BE2C (cell line): ENCODE measurements around the gene LCOR.

Experiments
- DNase-seq: peaks from one replicate; pipeline ENCODE4 v3.0.0-alpha.2; 2020
- H3K27me3 ChIP-seq: fragments of 250-450 bp; sonication (Bioruptor Pico); 2 replicates; pipeline ENCODE4 v1.5.1; 2020; ENCODE audit warnings: mild to moderate bottlenecking
- H3K36me3 ChIP-seq: fragments of 250-450 bp; sonication (Bioruptor Pico); 2 replicates; pipeline ENCODE4 v1.5.1; 2020; ENCODE audit warnings: mild to moderate bottlenecking
- H3K4me1 ChIP-seq: fragments of 250-450 bp; sonication (Bioruptor Pico); 2 replicates; pipeline ENCODE4 v1.5.1; 2020
- H3K4me3 ChIP-seq: 2 replicates; pipeline ENCODE4 v1.5.1; 2011; ENCODE audit warnings: low read depth, low read length
- H3K9me3 ChIP-seq: fragments of 250-450 bp; sonication (Bioruptor Pico); 2 replicates; pipeline ENCODE4 v1.5.1; 2020
- CTCF ChIP-seq: IDR thresholded peaks from 2 replicates; pipeline ENCODE4 v1.5.1; 2012; ENCODE audit warnings: mild to moderate bottlenecking, low read depth, low read length

LCOR gene

DNA sequence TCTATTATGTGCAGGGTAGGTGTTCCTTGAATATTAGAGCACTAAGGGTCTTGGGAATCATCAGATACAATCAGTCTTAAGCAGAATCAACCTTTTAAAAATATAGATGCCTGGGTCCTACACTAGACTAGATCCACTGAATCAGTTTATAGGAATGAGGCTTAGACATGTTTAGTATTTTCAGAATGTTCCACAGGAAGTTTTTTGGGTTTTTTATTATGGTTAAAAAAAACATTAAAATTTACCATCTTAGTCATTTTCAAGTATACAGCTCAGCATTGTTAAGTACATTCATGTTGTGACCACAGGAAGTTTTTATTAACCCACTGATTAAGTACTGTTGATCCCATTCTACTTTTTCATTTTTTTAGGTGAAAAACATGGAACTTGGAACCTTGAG lies 135.7 kb downstream of the LCOR start:
- DNase-seq, result no peak
- no peak for TF ChIP-seq CTCF
- no peak overlapping the region for H3K4me3 ChIP-seq
- no peaks in the 10 kb centered on the region for H3K9me3 ChIP-seq
- H3K4me1 ChIP-seq, result no peaks in the 10 kb centered on the region
- no peaks in the 10 kb centered on the region for H3K27me3 ChIP-seq
- H3K36me3 ChIP-seq, result no peaks in the 10 kb centered on the region

DNA sequence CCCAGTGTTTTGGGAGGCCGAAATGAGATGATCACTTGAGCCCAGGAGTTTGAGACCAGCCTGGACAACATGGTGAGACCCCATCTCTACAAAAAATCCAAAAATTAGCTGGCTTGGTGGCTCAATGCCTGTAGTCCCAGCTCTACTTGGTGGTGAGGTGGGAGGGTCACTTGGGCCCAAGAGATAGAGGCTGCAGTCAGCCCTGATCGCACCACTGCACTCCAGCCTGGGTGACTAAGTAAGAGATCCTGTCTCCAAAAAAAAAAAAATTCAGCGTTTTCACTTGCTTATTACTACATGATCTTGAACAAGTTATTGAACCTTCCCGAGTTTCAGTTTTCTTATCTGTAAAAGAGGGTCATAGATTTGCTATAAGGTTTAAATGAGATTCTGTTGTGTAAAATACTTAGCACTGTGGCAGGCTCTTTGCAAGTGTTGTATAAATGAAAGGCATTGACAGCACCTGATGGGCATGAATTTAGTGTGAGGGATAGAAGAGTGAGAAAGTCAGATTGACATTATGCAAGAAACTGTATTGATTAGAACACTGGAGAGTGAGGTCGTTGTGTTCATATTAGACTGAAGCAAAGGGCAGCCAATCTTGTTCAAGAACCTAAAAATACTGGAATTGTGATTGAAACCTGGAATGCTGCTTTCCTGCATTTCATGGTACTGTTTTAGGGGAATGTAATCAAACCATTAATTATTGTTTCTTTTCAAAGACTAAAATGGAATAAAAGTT lies 136.8 kb downstream of the LCOR start:
- no peak for DNase-seq
- Histone ChIP-seq H3K36me3 (no peaks in the 10 kb centered on the region), H3K9me3 (no peaks in the 10 kb centered on the region), H3K4me1 (no peaks in the 10 kb centered on the region), H3K4me3 (no peak overlapping the region), H3K27me3 (no peaks in the 10 kb centered on the region)
- TF ChIP-seq CTCF, result no peak

DNA sequence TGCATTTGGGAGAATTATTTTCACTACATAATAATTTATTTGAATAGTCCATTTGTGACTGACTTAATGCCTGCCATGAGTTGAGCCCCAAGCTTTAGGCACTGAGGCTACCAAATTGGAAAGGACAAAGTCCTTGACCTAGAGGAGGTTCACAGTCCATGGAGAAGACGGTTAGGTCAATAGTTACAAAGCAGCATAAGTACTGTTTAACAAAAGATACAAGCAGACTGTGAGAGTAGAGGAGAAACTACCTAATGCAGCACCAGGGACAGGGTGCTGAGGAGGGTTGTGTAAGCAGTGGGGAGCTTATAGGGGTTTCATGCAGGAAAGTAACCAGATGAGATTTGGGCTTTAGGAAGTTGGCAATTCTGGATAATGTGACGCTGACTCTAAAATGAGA lies 139.2 kb downstream of the LCOR start:
- no peak for TF ChIP-seq CTCF
- H3K36me3 ChIP-seq, result no peaks in the 10 kb centered on the region
- no peaks in the 10 kb centered on the region for H3K9me3 ChIP-seq
- H3K27me3 ChIP-seq, result no peaks in the 10 kb centered on the region
- H3K4me3 ChIP-seq, result no peak overlapping the region
- no peak for DNase-seq
- no peaks in the 10 kb centered on the region for H3K4me1 ChIP-seq

DNA sequence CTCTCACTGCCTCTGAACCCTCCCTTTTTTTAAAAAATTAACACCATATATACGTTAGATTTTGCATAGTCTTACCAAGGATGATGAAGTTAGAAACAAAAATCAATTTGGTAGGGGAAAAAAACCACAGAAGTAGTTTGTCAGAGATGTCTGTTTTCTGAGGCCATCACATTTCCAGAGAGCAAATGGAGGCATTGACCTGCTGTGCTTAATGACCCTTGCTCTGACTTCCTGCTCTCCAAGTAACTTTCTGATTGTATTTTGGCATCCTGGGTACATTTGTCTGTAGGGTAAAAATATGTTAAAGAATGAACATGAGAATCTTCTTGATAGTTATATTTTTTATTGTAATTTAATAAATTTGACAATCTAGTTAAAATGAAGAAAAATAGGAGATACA lies 140.2 kb downstream of the LCOR start:
- DNase-seq, result no peak
- Histone ChIP-seq H3K36me3 (no peaks in the 10 kb centered on the region), H3K27me3 (no peaks in the 10 kb centered on the region), H3K4me1 (no peaks in the 10 kb centered on the region), H3K9me3 (no peaks in the 10 kb centered on the region), H3K4me3 (no peak overlapping the region)
- TF ChIP-seq CTCF, result no peak

- H3K4me3 ChIP-seq, result no peak overlapping the region
- H3K36me3 ChIP-seq, result no peaks in the 10 kb centered on the region
- no peak for TF ChIP-seq CTCF
- no peaks in the 10 kb centered on the region for H3K9me3 ChIP-seq
- no peak for DNase-seq
- H3K4me1 ChIP-seq, result no peaks in the 10 kb centered on the region
- H3K27me3 ChIP-seq, result no peaks in the 10 kb centered on the region
These were observed 142.0 kb downstream of the LCOR start for GRCh38 chr10:96973809-96974747.

- H3K36me3 ChIP-seq, result no peaks in the 10 kb centered on the region
- H3K27me3 ChIP-seq, result no peaks in the 10 kb centered on the region
- no peak overlapping the region for H3K4me3 ChIP-seq
- H3K9me3 ChIP-seq, result no peaks in the 10 kb centered on the region
- TF ChIP-seq CTCF, result no peak
- no peaks in the 10 kb centered on the region for H3K4me1 ChIP-seq
- DNase-seq, result no peak
These were observed 143.0 kb downstream of the LCOR start for GRCh38 chr10:96975136-96975535.
